ENCODE measurements around the gene HIVEP3.

The HIVEP3 gene

DNA sequence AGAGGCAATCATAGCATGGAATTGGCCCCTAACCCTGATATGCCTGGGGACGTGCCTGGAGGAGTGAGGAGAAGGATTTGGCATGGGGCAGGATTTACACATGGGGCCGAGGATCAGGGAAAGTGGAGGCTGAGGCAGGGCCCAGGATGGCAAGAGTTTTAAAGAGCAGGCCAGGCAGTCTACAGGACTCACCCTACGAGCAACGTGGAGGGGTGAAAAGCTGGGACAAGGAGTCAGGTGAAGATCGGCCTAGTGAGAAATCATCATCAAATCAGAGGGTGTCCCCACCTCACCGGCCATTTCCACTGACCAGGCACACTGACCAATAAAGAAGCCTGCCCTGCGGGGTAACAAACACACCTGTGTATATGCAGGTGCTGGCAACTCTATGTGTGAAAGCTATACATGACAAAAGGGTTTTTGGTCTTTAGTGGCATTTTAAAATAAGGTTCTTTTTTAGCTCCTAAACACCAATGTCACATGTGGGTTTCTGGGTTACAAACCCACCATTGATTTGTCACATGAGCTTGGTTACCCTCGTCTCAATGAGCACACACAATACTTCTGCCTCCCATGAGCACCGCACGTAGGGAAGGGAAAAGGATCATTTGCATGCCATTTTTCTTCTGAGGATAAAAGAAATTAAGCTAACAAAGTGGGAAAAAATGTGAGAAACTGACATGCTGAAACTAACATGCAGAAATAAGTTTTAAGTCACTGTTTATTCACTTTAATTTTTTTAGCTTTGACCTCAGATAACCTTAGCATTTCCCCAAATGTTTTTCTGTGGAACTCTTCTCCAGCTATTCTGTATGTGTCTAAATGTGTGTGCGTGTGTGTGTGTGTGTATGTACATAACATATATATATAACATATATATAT is 266.1 kb downstream of the HIVEP3 start:
- H3K36me3 ChIP-seq (ENCODE audit: control insufficient read depth, insufficient read depth, low read length), result no peaks in the 10 kb centered on the region
- no peaks in the 10 kb centered on the region for H3K79me2 ChIP-seq
- no peak overlapping the region for H2AFZ ChIP-seq
- no peak overlapping the region for H3K4me2 ChIP-seq (ENCODE audit: low read length)
- no peaks in the 10 kb centered on the region for H3K27me3 ChIP-seq (ENCODE audit: control insufficient read depth, insufficient read depth, low read length)
- TF ChIP-seq, protein P1, sequence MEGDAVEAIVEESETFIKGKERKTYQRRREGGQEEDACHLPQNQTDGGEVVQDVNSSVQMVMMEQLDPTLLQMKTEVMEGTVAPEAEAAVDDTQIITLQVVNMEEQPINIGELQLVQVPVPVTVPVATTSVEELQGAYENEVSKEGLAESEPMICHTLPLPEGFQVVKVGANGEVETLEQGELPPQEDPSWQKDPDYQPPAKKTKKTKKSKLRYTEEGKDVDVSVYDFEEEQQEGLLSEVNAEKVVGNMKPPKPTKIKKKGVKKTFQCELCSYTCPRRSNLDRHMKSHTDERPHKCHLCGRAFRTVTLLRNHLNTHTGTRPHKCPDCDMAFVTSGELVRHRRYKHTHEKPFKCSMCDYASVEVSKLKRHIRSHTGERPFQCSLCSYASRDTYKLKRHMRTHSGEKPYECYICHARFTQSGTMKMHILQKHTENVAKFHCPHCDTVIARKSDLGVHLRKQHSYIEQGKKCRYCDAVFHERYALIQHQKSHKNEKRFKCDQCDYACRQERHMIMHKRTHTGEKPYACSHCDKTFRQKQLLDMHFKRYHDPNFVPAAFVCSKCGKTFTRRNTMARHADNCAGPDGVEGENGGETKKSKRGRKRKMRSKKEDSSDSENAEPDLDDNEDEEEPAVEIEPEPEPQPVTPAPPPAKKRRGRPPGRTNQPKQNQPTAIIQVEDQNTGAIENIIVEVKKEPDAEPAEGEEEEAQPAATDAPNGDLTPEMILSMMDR (IDR thresholded peaks at IDR 0.05), result no peak
- no peaks in the 10 kb centered on the region for H3K9me3 ChIP-seq (ENCODE audit: control insufficient read depth, low read length)
- H3K4me1 ChIP-seq, result no peaks in the 10 kb centered on the region
- no peak overlapping the region for H3K9ac ChIP-seq
- no peak overlapping the region for H3K27ac ChIP-seq
- H3K4me3 ChIP-seq (ENCODE audit: low read depth, low read length), result no peak overlapping the region

DNA sequence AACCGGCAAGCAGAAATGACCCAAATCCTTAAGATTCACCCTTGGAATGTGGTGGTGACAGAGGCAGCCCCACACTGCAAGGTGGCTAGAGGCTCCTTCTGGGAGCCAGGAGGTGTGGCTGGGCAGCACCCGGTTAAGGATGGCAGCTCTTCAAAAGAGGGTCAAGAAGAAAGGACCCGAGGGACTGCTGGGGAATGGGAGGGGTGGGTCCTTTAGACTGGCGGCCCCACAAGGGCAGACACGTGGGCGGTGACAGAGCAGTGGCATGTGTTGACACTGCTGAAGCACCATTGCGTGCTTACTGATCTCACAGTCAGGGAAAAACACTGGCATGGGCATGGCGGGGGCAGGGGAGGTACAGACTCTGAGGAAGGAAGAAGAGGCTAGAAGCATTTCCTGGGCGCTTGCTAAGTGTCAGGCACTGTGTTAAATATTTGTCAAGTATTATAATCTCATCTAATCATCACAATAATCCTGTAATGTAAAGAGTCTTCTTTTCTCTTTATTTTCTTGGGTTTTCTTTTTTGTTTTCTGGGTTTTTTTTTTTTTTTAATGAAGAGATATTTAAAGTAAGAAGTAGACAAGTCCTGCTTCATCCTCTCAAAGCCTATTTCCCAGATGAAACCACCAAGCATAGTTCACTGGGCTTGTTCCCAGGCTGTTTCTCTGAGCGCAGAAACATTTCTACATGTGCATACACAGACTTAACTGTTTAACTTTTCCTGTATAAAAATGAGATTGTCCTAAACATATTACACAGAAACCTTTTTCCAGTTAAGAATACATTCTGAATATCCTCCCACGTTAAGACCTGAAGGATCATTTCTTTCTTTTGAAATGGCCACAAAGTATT is 268.5 kb downstream of the HIVEP3 start:
- Histone ChIP-seq H3K27ac (no peak overlapping the region), H3K4me1 (no peaks in the 10 kb centered on the region), H3K4me3 (ENCODE audit: low read depth, low read length) (no peak overlapping the region), H3K9me3 (ENCODE audit: control insufficient read depth, low read length) (no peaks in the 10 kb centered on the region), H3K9ac (no peak overlapping the region), H3K27me3 (ENCODE audit: control insufficient read depth, insufficient read depth, low read length) (no peaks in the 10 kb centered on the region), H2AFZ (no peak overlapping the region), H3K36me3 (ENCODE audit: control insufficient read depth, insufficient read depth, low read length) (no peaks in the 10 kb centered on the region), H3K4me2 (ENCODE audit: low read length) (no peak overlapping the region), H3K79me2 (no peaks in the 10 kb centered on the region)
- TF ChIP-seq, protein P1 (IDR thresholded peaks at IDR 0.05), result no peak

DNA sequence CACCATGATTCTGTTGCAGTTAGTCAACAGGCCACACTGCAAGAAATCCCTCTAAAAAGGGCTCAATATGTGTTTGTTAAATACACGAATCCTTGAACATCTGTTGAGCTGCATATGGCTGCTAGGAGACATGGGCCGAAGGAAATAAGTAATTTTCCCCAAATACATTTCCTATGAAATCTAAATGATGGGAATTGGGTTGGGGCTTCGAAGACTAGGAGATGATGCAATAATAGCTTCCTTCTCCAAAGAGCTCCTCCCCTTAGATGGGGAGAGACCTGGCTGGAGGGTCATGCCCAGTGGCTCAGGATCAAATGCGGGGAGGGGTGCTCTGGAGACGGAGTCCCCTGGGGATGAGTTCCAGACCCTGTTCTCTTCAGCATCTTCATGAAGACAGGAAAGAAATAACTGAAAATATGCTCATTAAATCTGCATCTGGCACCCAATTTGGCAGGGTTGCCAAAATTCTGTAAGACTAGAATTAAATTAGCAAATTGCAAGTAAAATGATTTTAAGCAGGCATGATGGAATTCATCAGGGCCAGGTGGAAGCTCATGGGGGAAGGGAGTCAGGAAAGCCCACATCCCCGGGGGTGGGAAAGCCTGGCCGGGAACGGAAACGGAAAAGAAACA is 269.2 kb downstream of the HIVEP3 start:
- TF ChIP-seq, protein P1 (IDR thresholded peaks at IDR 0.05), result no peak
- no peaks in the 10 kb centered on the region for H3K79me2 ChIP-seq
- H3K27ac ChIP-seq, result no peak overlapping the region
- H3K9ac ChIP-seq, result no peak overlapping the region
- H3K27me3 ChIP-seq (ENCODE audit: control insufficient read depth, insufficient read depth, low read length), result no peaks in the 10 kb centered on the region
- no peaks in the 10 kb centered on the region for H3K36me3 ChIP-seq (ENCODE audit: control insufficient read depth, insufficient read depth, low read length)
- no peak overlapping the region for H3K4me3 ChIP-seq (ENCODE audit: low read depth, low read length)
- no peaks in the 10 kb centered on the region for H3K9me3 ChIP-seq (ENCODE audit: control insufficient read depth, low read length)
- H3K4me2 ChIP-seq (ENCODE audit: low read length), result no peak overlapping the region
- no peaks in the 10 kb centered on the region for H3K4me1 ChIP-seq
- no peak overlapping the region for H2AFZ ChIP-seq

DNA sequence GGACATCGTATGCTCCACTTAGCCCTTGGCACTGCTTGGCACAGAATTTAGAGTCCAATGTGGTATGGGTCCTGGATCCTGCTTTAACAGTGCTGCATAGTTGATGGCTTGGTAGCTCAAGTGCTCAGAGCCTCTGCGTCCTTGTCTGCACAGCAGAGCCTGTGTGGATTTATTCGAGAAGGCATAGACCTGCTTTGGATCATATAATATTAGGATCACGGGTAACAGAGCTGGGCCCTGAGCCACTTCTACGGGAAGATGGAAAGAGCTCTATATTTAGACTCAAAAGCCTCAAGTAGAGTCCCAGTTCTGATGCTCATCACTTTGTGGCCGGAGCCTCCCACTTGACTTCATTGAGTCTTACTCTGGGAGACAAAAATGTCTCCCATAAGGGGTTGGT is 269.9 kb downstream of the HIVEP3 start:
- H2AFZ ChIP-seq, result no peak overlapping the region
- no peaks in the 10 kb centered on the region for H3K9me3 ChIP-seq (ENCODE audit: control insufficient read depth, low read length)
- H3K4me3 ChIP-seq (ENCODE audit: low read depth, low read length), result no peak overlapping the region
- no peaks in the 10 kb centered on the region for H3K36me3 ChIP-seq (ENCODE audit: control insufficient read depth, insufficient read depth, low read length)
- TF ChIP-seq, protein P1 (IDR thresholded peaks at IDR 0.05), result no peak
- H3K27ac ChIP-seq, result no peak overlapping the region
- no peak overlapping the region for H3K9ac ChIP-seq
- H3K4me1 ChIP-seq, result no peaks in the 10 kb centered on the region
- H3K27me3 ChIP-seq (ENCODE audit: control insufficient read depth, insufficient read depth, low read length), result no peaks in the 10 kb centered on the region
- H3K4me2 ChIP-seq (ENCODE audit: low read length), result no peak overlapping the region
- H3K79me2 ChIP-seq, result no peaks in the 10 kb centered on the region

Measured in parathyroid adenoma (tissue), 2 donors.